Measurements from ENCODE around the gene PERP.

Gene PERP

DNA sequence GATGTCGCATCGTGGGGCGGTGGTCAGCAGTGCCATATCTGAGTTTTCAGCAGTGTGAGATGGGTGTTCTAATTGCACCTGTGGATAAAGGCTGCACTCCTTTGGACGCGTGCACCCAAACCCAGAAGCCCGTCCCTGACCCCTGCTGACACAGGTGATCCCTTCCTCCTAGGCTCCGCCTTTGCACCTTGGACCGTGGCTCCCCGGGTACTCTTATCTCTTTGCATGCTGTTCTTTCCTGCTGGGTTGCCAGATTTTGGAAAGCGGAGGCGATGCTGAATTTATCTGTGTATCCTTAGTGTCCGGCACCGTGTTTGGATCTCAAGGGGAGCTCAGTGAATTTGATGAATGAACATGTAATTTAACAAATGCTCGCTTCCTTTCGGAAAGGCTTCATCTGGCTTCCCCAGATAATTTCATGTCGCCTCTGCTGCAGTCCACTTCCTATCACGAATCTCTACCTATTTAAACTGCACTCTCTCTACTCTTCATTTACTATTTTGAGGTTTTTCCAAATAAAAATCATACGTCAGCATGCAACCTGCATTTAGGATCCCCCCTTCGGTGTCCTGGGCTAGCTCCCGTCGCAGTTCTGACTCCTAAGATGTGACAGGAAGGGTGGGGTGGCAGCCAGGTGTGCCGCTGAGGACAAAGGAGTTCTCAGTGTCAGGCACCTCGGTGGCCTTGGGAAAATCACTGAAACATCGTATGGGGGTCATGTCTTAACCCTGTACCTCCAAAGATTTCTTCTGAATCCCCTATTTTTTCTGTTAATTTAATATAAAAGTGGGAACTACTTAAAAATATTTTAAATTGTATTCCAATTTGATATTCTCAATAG, 753 bp upstream of the PERP start:
- H3K4me2 ChIP-seq (ENCODE audit: low read depth, low read length), result peak overlapping the region; percentile 97
- H3K9me2 ChIP-seq (replicated peaks; ENCODE audit: insufficient read depth, low read length), result no peaks in the 10 kb centered on the region
- H3F3A ChIP-seq (ENCODE audit: insufficient read depth, low read length), result peaks cover 26% of the 10 kb centered on the region
- peak; percentile 63 for DNase-seq
- no peaks in the 10 kb centered on the region for H3K36me3 ChIP-seq (replicated peaks; ENCODE audit: insufficient read depth, low read length)
- no peak for TF ChIP-seq EZH2phosphoT487 (IDR thresholded peaks at IDR 0.05; ENCODE audit: low read length)
- TF ChIP-seq, protein P1, sequence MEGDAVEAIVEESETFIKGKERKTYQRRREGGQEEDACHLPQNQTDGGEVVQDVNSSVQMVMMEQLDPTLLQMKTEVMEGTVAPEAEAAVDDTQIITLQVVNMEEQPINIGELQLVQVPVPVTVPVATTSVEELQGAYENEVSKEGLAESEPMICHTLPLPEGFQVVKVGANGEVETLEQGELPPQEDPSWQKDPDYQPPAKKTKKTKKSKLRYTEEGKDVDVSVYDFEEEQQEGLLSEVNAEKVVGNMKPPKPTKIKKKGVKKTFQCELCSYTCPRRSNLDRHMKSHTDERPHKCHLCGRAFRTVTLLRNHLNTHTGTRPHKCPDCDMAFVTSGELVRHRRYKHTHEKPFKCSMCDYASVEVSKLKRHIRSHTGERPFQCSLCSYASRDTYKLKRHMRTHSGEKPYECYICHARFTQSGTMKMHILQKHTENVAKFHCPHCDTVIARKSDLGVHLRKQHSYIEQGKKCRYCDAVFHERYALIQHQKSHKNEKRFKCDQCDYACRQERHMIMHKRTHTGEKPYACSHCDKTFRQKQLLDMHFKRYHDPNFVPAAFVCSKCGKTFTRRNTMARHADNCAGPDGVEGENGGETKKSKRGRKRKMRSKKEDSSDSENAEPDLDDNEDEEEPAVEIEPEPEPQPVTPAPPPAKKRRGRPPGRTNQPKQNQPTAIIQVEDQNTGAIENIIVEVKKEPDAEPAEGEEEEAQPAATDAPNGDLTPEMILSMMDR (IDR thresholded peaks at IDR 0.05; ENCODE audit: low read length), result 0 out of 2 replicates have a peak, but pooled peaks have one; percentile 7
- H3K9ac ChIP-seq (ENCODE audit: low read length), result peak overlapping the region; percentile 96
- H3K9me3 ChIP-seq (replicated peaks; ENCODE audit: insufficient read depth, low read length), result no peaks in the 10 kb centered on the region
- peak overlapping the region; percentile 83 for H3K4me3 ChIP-seq (ENCODE audit: low read length)
- no peaks in the 10 kb centered on the region for H3K27me3 ChIP-seq (replicated peaks; ENCODE audit: insufficient read depth, low read length)
- H2AFZ ChIP-seq (ENCODE audit: low read length), result peak overlapping the region; percentile 94
- H3K79me2 ChIP-seq (ENCODE audit: low read length), result peaks cover 40% of the 10 kb centered on the region
- no peaks in the 10 kb centered on the region for H4K20me1 ChIP-seq (ENCODE audit: insufficient read depth, low read length)
- peaks cover 25% of the 10 kb centered on the region for H3K4me1 ChIP-seq (ENCODE audit: low read length)
- H3K27ac ChIP-seq (ENCODE audit: low read length), result peak overlapping the region; percentile 90

DNA sequence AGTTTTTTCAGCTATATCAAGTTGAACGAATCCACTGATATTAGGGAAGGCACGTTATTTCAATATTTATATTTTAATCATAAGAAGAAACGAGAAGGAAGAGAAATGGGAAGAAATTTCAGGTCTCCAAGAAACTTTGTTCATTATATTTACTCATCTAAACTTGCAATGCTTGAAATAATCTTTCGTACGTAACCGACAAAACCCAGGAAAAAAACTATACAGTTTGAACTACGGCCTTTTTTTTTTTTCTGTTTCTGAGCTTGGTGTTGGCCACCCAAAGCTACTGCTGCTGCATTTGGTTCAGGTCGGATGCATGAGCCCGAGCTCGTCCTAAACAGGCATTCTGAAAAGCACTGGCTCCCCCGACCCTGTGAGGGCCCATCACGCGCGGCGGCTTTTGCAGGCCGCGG, 548 bp downstream of the PERP start:
- TF ChIP-seq EZH2phosphoT487 (IDR thresholded peaks at IDR 0.05; ENCODE audit: low read length) (no peak), EZH2 (optimal IDR thresholded peaks at IDR 0.05; ENCODE audit: low read depth, low read length) (no peak)
- TF ChIP-seq, protein P1 (IDR thresholded peaks at IDR 0.05; ENCODE audit: low read length), result no peak
- Histone ChIP-seq H3K79me2 (ENCODE audit: low read length) (peaks cover 53% of the 10 kb centered on the region), H4K20me1 (ENCODE audit: insufficient read depth, low read length) (no peaks in the 10 kb centered on the region), H3F3A (ENCODE audit: insufficient read depth, low read length) (peaks cover 26% of the 10 kb centered on the region), H3K4me1 (ENCODE audit: low read length) (peaks cover 25% of the 10 kb centered on the region), H3K27me3 (replicated peaks; ENCODE audit: insufficient read depth, low read length) (no peaks in the 10 kb centered on the region), H2AFZ (ENCODE audit: low read length) (peak overlapping the region; percentile 80), H3K9me2 (replicated peaks; ENCODE audit: insufficient read depth, low read length) (no peaks in the 10 kb centered on the region), H3K4me3 (ENCODE audit: low read length) (peak overlapping the region; percentile 83), H3K9me3 (replicated peaks; ENCODE audit: insufficient read depth, low read length) (no peaks in the 10 kb centered on the region), H3K27ac (ENCODE audit: low read length) (peak overlapping the region; percentile 90), H3K4me2 (ENCODE audit: low read depth, low read length) (peak overlapping the region; percentile 97), H3K9ac (ENCODE audit: low read length) (peak overlapping the region; percentile 96), H3K36me3 (replicated peaks; ENCODE audit: insufficient read depth, low read length) (no peaks in the 10 kb centered on the region)
- no peak for DNase-seq

DNA sequence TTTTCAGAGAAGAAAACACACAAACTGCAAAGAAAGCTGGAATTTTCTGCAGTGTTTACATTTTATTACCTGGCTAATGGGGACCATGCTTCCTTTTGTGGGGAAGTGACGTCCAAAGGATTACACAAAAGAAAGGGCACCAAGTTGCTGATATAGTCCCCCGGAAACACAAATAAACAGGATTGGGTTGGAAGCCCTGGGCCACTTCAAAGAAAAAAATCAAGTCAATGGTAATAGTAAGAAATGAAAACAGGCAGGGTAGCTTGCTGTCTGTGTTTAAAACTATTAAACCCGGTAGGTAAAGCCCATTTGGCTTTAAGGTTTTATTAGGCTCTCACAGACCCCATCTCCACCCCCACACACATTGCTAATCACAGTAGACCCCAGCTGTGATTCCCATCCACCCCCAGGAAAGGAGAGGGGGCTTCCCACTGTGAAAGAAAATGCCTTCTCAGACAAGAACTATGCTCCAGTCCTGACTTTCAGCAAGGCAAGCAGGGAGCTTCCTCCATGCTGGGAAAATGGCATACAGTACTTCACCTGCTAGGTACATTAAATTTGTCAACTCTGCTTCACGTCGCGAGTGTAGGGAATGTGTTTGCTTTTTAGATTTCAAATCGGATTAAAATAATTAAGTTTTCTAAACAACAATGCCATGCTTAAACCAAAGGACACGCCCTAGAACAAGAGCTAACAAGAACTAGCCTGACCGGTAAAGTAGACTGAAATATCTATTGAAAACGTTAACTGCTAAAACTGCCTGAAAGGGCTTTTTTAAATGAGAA, 1.1 kb downstream of the PERP start:
- 0 out of 2 replicates have a peak overlapping the region, but pooled peaks have one; percentile 9 for H2AFZ ChIP-seq (ENCODE audit: low read length)

More for the DNA sequence above, 1.1 kb downstream of the PERP start:
- H3K4me1 ChIP-seq (ENCODE audit: low read length), result peaks cover 25% of the 10 kb centered on the region
- TF ChIP-seq EZH2phosphoT487 (IDR thresholded peaks at IDR 0.05; ENCODE audit: low read length), result no peak
- TF ChIP-seq, protein P1 (IDR thresholded peaks at IDR 0.05; ENCODE audit: low read length), result no peak
- no peak for TF ChIP-seq EZH2 (optimal IDR thresholded peaks at IDR 0.05; ENCODE audit: low read depth, low read length)
- H3K9me2 ChIP-seq (replicated peaks; ENCODE audit: insufficient read depth, low read length), result no peaks in the 10 kb centered on the region
- H3K4me2 ChIP-seq (ENCODE audit: low read depth, low read length), result peak overlapping the region; percentile 97
- H3K9ac ChIP-seq (ENCODE audit: low read length), result peak overlapping the region; percentile 96
- H3K27ac ChIP-seq (ENCODE audit: low read length), result peak overlapping the region; percentile 90; the same call in 1 of the 2 replicates
- no peaks in the 10 kb centered on the region for H3K36me3 ChIP-seq (replicated peaks; ENCODE audit: insufficient read depth, low read length)
- DNase-seq, result peak; percentile 33
- H3F3A ChIP-seq (ENCODE audit: insufficient read depth, low read length), result peaks cover 26% of the 10 kb centered on the region
- no peaks in the 10 kb centered on the region for H3K27me3 ChIP-seq (replicated peaks; ENCODE audit: insufficient read depth, low read length)
- peak overlapping the region; percentile 83 for H3K4me3 ChIP-seq (ENCODE audit: low read length)
- H3K79me2 ChIP-seq (ENCODE audit: low read length), result peaks cover 59% of the 10 kb centered on the region
- H3K9me3 ChIP-seq (replicated peaks; ENCODE audit: insufficient read depth, low read length), result no peaks in the 10 kb centered on the region
- H4K20me1 ChIP-seq (ENCODE audit: insufficient read depth, low read length), result no peaks in the 10 kb centered on the region
